ENCODE results near the gene DNAJB1. TPM values are rescaled to one million over a fixed set of nuclear protein-coding genes. Genes with fewer than 3 reads are reported as not detected.

DNAJB1 gene
- total and polyA plus RNA-seq, 4 donors: 72.2 to 171 (median 94.5) TPM

GRCh38 chr19:14529254-14530004, 11.2 kb upstream of the DNAJB1 start, which contains the start of gene TECR:
TECR (plus strand) TSS chr19:14529594; CDS start chr19:14529697, 103 bp downstream.
- peaks cover 0 to 13% (median 0%) of the 10 kb centered on the region in 5 donors for H3K4me1 ChIP-seq (ENCODE audit: control insufficient read depth in 5 of 5, insufficient read depth in 5 of 5, low read length in 5 of 5)
- ATAC-seq (ENCODE audit: insufficient read depth, low FRiP score) (peak; percentile 98), DNase-seq (peak; percentile 100)
- 0% methylated on average over 58 to 59 of the region's 59 CpGs for WGBS, 2 donors
- peak within 1 kb of the TSS; percentile 76 to 96 for H3K27ac ChIP-seq (ENCODE audit: low read depth in 1 of 2, low read length in 1 of 2)
- peak within 1 kb of the TSS; percentile 60 for H3K4me3 ChIP-seq
- no peaks in the 10 kb centered on the region for H3K9me3 ChIP-seq (ENCODE audit: control insufficient read depth in 4 of 4, insufficient read depth in 3 of 4, low read length in 3 of 4)
- H3K36me3 ChIP-seq (ENCODE audit: control insufficient read depth in 4 of 4, insufficient read depth in 4 of 4, low read length in 4 of 4): peaks cover 0 to under 1% (median 0%) of the 10 kb centered on the region in 4 donors
- no peaks in the 10 kb centered on the region for H3K27me3 ChIP-seq (ENCODE audit: control insufficient read depth in 3 of 3, insufficient read depth in 3 of 3, low read length in 2 of 3)
- H3K9ac ChIP-seq (ENCODE audit: insufficient read depth in 1 of 2, low read length in 2 of 2): peak within 1 kb of the TSS; percentile 56 to 97
- no peak for TF ChIP-seq CTCF (IDR thresholded peaks at IDR 0.05; ENCODE audit: control extremely low read depth, extremely low read depth)

GRCh38 chr19:14528419-14529253, 10.4 kb upstream of the DNAJB1 start:
- Histone ChIP-seq H3K9ac (ENCODE audit: insufficient read depth in 1 of 2, low read length in 2 of 2) (peak overlapping the region in 1 of 2 donors; percentile 75), H3K9me3 (ENCODE audit: control insufficient read depth in 4 of 4, insufficient read depth in 3 of 4, low read length in 3 of 4) (no peaks in the 10 kb centered on the region), H3K36me3 (ENCODE audit: control insufficient read depth in 4 of 4, insufficient read depth in 4 of 4, low read length in 4 of 4) (no peaks in the 10 kb centered on the region), H3K4me3 (peak overlapping the region; percentile 41), H3K4me1 (ENCODE audit: control insufficient read depth in 5 of 5, insufficient read depth in 5 of 5, low read length in 5 of 5) (peaks cover 0 to 13% (median 0%) of the 10 kb centered on the region in 5 donors), H3K27ac (ENCODE audit: low read depth in 1 of 2, low read length in 1 of 2) (peak overlapping the region; percentile 27 to 30), H3K27me3 (ENCODE audit: control insufficient read depth in 3 of 3, insufficient read depth in 3 of 3, low read length in 2 of 3) (no peaks in the 10 kb centered on the region)
- 35 to 38% methylated on average over 39 of the region's 39 CpGs for WGBS, 2 donors
- ATAC-seq (ENCODE audit: insufficient read depth, low FRiP score): no peak
- no peak for DNase-seq
- no peak for TF ChIP-seq CTCF (IDR thresholded peaks at IDR 0.05; ENCODE audit: control extremely low read depth, extremely low read depth)

GRCh38 chr19:14526423-14526822, 8.2 kb upstream of the DNAJB1 start:
- Histone ChIP-seq H3K27me3 (ENCODE audit: control insufficient read depth in 3 of 3, insufficient read depth in 3 of 3, low read length in 2 of 3) (no peaks in the 10 kb centered on the region), H3K4me1 (ENCODE audit: control insufficient read depth in 5 of 5, insufficient read depth in 5 of 5, low read length in 5 of 5) (peaks cover 0 to 13% (median 0%) of the 10 kb centered on the region in 5 donors), H3K4me3 (no peak overlapping the region), H3K9ac (ENCODE audit: insufficient read depth in 1 of 2, low read length in 2 of 2) (no peak overlapping the region), H3K36me3 (ENCODE audit: control insufficient read depth in 4 of 4, insufficient read depth in 4 of 4, low read length in 4 of 4) (no peaks in the 10 kb centered on the region), H3K9me3 (ENCODE audit: control insufficient read depth in 4 of 4, insufficient read depth in 3 of 4, low read length in 3 of 4) (no peaks in the 10 kb centered on the region), H3K27ac (ENCODE audit: low read depth in 1 of 2, low read length in 1 of 2) (no peak overlapping the region)
- DNase-seq: no peak
- ATAC-seq (ENCODE audit: insufficient read depth, low FRiP score): no peak
- 77 to 84% methylated on average over 4 of the region's 4 CpGs for WGBS, 2 donors
- TF ChIP-seq CTCF (IDR thresholded peaks at IDR 0.05; ENCODE audit: control extremely low read depth, extremely low read depth): no peak

Measured in lung (tissue), 12 donors.